Measurements from ENCODE around the gene CTNNAL1.

- TF ChIP-seq CTCF (IDR thresholded peaks at IDR 0.05) = no peak
- no peak for TF ChIP-seq POLR2A (IDR thresholded peaks at IDR 0.05)
Measured at GRCh38 chr9:109031241-109031640, 17.9 kb upstream of the CTNNAL1 start.
